ENCODE results near the gene GPX4.

The GPX4 gene

GRCh38 chr19:1146858-1147780 is 43.3 kb downstream of the GPX4 start:
- H3K4me3 ChIP-seq (ENCODE audit: low read length) = no peak overlapping the region
- no peak for DNase-seq (ENCODE audit: low read depth)
- no peak for TF ChIP-seq CTCF (conservative IDR thresholded peaks at IDR 0.05; ENCODE audit: low read depth, low read length)

- DNase-seq (ENCODE audit: low read depth) = no peak
- no peak for TF ChIP-seq CTCF (conservative IDR thresholded peaks at IDR 0.05; ENCODE audit: low read depth, low read length)
- no peak overlapping the region for H3K4me3 ChIP-seq (ENCODE audit: low read length)
Observed at GRCh38 chr19:1147934-1148549, 44.2 kb downstream of the GPX4 start.

- no peak overlapping the region for H3K4me3 ChIP-seq (ENCODE audit: low read length)
- DNase-seq (ENCODE audit: low read depth) = no peak
- no peak for TF ChIP-seq CTCF (conservative IDR thresholded peaks at IDR 0.05; ENCODE audit: low read depth, low read length)
Observed at GRCh38 chr19:1149259-1150045, 45.7 kb downstream of the GPX4 start.

- DNase-seq (ENCODE audit: low read depth) = no peak
- no peak overlapping the region for H3K4me3 ChIP-seq (ENCODE audit: low read length)
- TF ChIP-seq CTCF (conservative IDR thresholded peaks at IDR 0.05; ENCODE audit: low read depth, low read length) = no peak
Observed at GRCh38 chr19:1150333-1151036, 46.7 kb downstream of the GPX4 start.

- no peak for DNase-seq (ENCODE audit: low read depth)
- no peak for TF ChIP-seq CTCF (conservative IDR thresholded peaks at IDR 0.05; ENCODE audit: low read depth, low read length)
- H3K4me3 ChIP-seq (ENCODE audit: low read length) = no peak overlapping the region
Observed at GRCh38 chr19:1151037-1151724, 47.4 kb downstream of the GPX4 start.

GRCh38 chr19:1151917-1152587 is 48.3 kb downstream of the GPX4 start:
- TF ChIP-seq CTCF (conservative IDR thresholded peaks at IDR 0.05; ENCODE audit: low read depth, low read length) = no peak
- no peak overlapping the region for H3K4me3 ChIP-seq (ENCODE audit: low read length)

More at GRCh38 chr19:1151917-1152587, 48.3 kb downstream of the GPX4 start:
- no peak for DNase-seq (ENCODE audit: low read depth)

Data from retinal pigment epithelial cell (primary cell).